Measurements from ENCODE around the gene MB21D2.

- TF ChIP-seq CTCF (IDR thresholded peaks at IDR 0.05) (no peak), POLR2A (IDR thresholded peaks at IDR 0.05) (no peak)
These were observed 41.6 kb downstream of the MB21D2 start for GRCh38 chr3:192875971-192876565.

Data from adrenal gland (tissue), 5 donors.